Iris pigment epithelial cell (primary cell): ENCODE results near the gene TBX6.
"Not testable (repeated sequence)": the region's sequence is repeated elsewhere in the genome, so short reads cannot be mapped to it uniquely, and the experiment has no call there.

ENCODE experiments used
- DNase-seq: peaks from one replicate; pipeline ENCODE4 v3.0.0-alpha.2; 2011; ENCODE audit warnings: low read depth

The TBX6 gene

GRCh38 chr16:30091474-30092372, at the start of gene TBX6:
TBX6 (minus strand) TSS chr16:30091924; CDS start chr16:30091193, 731 bp downstream.
- DNase-seq = peak; percentile 90

GRCh38 chr16:30139583-30140481, 48.1 kb upstream of the TBX6 start:
- DNase-seq = no peak

GRCh38 chr16:30137897-30138296, 46.2 kb upstream of the TBX6 start:
- no peak for DNase-seq

GRCh38 chr16:30136971-30137605, 45.4 kb upstream of the TBX6 start:
- peak; percentile 16 for DNase-seq

GRCh38 chr16:30132591-30132990, 40.9 kb upstream of the TBX6 start:
- no peak for DNase-seq

GRCh38 chr16:30131869-30132475, 40.2 kb upstream of the TBX6 start:
- no peak for DNase-seq

- DNase-seq = no peak
Measured at GRCh38 chr16:30127993-30128392, 36.3 kb upstream of the TBX6 start.

GRCh38 chr16:30125690-30126089, 34.0 kb upstream of the TBX6 start:
- DNase-seq = not testable (repeated sequence)

GRCh38 chr16:30124985-30125379, 33.3 kb upstream of the TBX6 start:
- no peak for DNase-seq

GRCh38 chr16:30122604-30123160, 31.0 kb upstream of the TBX6 start:
- DNase-seq = no peak

- DNase-seq = peak; percentile 6
Measured at GRCh38 chr16:30121741-30122571, 30.2 kb upstream of the TBX6 start.

GRCh38 chr16:30120340-30121105, 28.8 kb upstream of the TBX6 start:
- no peak for DNase-seq

GRCh38 chr16:30119428-30119827, 27.7 kb upstream of the TBX6 start:
- DNase-seq = no peak

GRCh38 chr16:30117768-30118167, 26.0 kb upstream of the TBX6 start:
- no peak for DNase-seq

- no peak for DNase-seq
Measured at GRCh38 chr16:30116291-30117207, 24.8 kb upstream of the TBX6 start.

GRCh38 chr16:30115238-30115637, 23.5 kb upstream of the TBX6 start:
- no peak for DNase-seq

- not testable (repeated sequence) for DNase-seq
Measured at GRCh38 chr16:30114833-30115232, 23.1 kb upstream of the TBX6 start.

- no peak for DNase-seq
Measured at GRCh38 chr16:30114411-30114810, 22.7 kb upstream of the TBX6 start.
